HG03280 (cell line): ENCODE measurements around the gene C22orf23.
A peak's percentile ranks its signal among the peaks of the same experiment; 100 is the strongest.

Experiments used
- ATAC-seq: cut with Tn5 transposase; IDR thresholded peaks from one replicate; pipeline ENCODE4 v1.9.1; 2021; ENCODE audit warnings: mild to moderate bottlenecking, moderate library complexity; ENCODE audit not compliant: unreplicated experiment

C22orf23 gene

DNA sequence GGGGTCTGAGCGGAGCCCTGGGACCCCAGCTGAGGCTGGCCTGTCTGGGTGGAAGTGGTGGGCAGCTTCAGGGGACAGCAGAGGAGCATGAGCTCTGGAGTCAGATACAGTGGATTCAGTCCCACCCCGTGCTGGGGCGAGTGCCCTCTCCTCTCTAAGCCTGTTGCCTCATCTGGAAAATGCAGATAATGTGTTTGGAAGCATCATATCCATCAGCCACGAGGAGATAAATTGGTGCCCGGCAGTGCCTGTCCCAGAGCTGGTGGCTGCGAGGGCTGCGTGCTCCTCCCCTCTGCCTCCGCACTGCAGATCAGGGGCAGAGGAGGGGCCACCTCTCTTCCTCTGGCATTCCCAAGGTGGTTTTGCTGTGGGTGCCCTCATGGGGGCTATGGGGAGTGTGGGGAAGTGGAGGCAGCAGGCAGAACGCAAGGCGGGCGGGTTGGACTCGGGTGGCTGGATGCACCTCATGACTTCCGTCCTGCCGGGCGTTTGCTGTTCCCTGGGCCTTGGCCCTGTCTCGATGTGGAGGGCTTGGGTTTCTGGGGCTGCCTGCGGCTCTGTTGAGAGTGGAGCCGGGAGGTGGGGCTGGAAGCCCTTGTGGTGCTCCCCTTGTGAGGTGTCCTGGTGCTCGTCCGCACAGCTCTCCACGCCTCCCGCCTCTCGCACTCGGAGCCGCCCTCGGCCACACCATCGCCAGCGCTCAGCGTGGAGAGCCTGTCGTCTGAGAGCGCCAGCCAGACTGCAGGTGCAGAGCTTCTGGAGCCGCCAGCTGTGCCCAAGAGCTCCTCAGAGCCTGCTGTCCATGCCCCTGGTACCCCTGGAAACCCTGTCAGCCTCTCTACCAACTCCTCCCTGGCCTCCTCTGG, 26.4 kb downstream of the C22orf23 start:
- no peak for ATAC-seq

DNA sequence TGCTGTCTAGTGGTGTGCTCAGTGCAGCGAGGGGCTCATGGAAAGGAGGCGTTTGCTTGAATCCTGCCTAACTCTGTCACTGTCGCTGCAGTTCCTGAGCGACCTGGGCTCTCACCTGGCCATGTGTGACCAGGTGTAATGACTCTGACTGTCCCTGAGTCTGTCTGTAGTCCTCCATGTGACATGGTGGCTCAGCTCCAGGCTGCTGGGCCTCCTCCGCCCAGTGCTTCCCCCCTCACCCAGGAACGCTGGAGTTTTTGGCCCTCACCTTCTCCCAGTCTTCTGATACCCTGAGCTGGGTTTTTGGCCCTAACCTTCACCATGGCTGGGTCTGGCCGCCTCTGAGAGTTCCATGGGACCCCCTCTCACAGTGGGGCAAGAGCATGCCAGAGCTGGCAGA, 27.0 kb downstream of the C22orf23 start:
- no peak for ATAC-seq

- ATAC-seq, result no peak
Observed at GRCh38 chr22:37925767-37926166, 27.6 kb downstream of the C22orf23 start.

- no peak for ATAC-seq
Observed at GRCh38 chr22:37925330-37925729, 28.1 kb downstream of the C22orf23 start.

GRCh38 chr22:37924386-37925065, 28.9 kb downstream of the C22orf23 start:
- no peak for ATAC-seq

DNA sequence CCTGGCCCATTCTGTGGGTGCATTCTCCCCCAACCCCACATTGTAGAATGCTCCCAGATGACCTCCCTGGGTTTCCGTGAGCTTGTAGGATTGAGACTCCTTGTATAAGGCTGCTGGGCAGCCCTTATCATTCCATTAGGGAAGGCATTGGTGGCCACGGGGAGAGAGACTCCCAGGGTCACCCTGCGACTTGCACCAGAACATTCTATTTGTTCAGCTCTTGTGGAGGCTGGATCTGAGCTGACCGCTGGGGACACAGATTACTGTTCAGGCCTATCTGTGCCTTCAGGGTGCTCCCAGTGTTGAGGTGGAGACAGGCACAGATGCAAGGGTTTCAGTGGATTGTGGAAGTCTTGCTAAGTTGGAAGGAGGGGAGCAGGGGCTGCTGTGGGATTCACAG, 29.5 kb downstream of the C22orf23 start:
- no peak for ATAC-seq

DNA sequence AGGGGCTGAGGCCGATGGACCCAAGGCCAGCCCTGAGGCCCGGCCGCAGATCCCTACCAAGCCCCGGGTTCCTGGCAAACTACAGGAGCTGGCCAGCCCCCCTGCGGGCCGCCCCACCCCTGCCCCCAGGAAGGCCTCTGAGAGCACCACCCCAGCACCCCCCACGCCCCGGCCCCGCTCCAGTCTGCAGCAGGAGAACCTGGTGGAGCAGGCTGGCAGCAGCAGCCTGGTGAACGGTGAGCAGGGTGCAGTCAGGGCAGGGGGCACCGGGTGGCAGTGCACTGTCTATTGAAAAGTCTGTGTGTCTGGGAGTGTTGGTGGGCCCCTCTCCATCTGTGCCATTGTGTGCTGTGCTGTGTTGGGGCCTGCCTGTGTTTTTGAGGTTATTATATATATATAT, 31.2 kb downstream of the C22orf23 start:
- no peak for ATAC-seq

- ATAC-seq, result no peak
Observed at GRCh38 chr22:37920126-37920525, 33.3 kb downstream of the C22orf23 start.

GRCh38 chr22:37918580-37919270, 34.7 kb downstream of the C22orf23 start:
- no peak for ATAC-seq

GRCh38 chr22:37917874-37918548, 35.4 kb downstream of the C22orf23 start:
- no peak for ATAC-seq

- ATAC-seq, result no peak
Observed at GRCh38 chr22:37916311-37916710, 37.1 kb downstream of the C22orf23 start.

DNA sequence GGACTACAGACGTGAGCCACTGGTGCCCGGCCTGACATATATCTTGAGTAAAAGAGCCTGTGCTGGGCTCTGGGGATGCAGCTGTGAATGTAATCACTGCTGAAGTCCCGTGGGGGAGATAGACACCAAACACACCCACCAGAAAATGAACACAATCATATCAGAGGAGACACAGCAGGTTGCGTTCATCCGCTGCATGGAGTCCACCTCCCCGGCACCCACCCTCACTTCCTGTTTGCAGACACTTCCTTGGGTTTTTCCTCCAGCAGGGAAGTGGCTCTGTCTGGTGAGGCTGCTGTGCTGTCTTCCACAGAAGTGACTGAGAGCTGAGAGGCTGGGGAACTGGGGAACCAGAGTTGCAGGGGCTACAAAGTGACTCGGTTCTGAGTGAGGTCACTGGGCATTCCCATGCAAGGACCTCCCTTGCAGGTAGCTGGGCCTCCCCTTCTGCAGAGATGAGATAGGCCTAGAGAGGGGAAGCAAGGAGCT, 40.1 kb downstream of the C22orf23 start:
- no peak for ATAC-seq

GRCh38 chr22:37912171-37912570, 41.2 kb downstream of the C22orf23 start:
- ATAC-seq, result no peak

DNA sequence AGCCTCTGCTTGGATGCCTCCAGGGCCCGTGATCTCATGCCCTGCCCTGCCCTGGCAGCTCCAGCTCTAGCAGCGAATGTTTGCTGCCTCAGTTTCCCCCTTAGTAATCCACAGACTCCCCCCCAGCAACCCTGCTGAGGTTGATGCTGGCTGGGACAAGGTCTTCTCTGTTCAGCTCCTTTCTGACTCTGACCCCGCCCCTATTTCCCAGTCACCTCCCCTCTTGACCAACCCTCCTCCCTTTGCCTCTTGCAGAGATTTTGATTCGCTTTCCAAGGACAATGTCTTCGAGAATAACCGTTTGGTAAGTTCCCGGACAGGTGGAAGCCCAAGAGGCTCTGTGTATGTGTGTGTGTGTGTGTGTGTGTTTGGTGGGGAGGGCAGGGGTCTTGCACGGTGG, 41.7 kb downstream of the C22orf23 start:
- no peak for ATAC-seq

GRCh38 chr22:37910890-37911672, 42.3 kb downstream of the C22orf23 start:
- ATAC-seq, result no peak

DNA sequence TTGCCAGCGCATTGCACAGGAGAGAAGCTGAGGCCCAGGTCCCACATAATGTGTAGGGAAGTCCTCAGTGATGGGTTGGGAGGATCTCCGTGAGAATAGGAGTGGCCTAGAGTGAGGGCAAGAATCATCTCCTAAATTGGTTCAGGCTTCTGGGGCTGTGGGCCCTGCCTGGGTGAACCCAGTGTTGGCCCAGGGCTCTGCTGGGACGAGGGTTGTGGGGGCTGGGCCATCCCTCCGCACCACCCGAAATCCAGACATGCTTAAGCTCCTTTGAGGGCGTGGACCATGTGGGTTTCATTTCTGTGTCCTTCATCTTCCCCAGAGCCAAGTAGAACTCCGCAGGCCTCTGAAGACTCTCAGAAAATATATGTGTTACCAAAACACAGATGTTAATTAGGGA, 43.6 kb downstream of the C22orf23 start:
- ATAC-seq, result no peak

DNA sequence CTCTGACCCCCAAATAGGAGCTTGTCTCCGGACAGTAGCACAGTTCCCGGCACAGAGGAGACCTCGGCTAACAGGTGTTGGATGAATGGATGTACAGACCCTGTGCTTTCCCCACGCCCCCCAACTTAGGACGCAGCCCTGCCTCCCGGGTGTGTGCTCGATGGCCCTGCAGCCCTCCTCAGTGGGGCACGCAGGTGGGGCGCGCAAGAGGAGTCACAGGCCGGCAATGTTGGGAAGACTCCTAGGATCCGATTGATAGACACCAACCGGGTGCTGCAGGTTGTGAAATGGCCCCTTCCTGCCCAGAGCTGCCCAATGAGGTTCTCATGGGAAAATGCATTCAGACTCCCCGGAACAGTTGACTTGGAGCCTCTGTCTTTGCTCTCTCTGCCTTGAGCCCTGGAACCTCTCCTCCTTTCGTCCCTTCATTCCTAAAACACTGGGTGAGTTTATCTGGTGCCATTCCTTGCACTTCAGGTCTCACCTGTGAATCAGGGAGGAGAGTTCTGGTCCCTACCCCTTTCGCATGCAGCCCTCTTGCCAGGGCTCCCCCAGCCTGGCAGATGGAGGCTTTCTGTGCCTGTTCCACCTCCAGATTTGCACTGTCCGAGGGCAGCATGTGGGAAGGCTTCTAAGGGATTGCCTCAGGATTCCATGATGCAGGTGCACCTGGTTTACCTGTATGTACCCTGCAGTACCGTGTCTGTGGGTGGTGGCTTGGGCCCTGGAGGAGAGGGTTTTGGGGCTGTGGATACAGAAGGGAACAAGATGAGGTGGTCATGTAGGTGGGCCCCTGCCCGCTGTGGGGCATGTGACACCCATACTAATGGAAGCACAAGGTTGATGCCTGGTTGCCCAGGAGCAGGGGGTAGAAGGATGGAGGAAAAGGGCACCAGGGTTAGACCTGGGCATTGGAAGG, 46.1 kb downstream of the C22orf23 start:
- ATAC-seq, result no peak

DNA sequence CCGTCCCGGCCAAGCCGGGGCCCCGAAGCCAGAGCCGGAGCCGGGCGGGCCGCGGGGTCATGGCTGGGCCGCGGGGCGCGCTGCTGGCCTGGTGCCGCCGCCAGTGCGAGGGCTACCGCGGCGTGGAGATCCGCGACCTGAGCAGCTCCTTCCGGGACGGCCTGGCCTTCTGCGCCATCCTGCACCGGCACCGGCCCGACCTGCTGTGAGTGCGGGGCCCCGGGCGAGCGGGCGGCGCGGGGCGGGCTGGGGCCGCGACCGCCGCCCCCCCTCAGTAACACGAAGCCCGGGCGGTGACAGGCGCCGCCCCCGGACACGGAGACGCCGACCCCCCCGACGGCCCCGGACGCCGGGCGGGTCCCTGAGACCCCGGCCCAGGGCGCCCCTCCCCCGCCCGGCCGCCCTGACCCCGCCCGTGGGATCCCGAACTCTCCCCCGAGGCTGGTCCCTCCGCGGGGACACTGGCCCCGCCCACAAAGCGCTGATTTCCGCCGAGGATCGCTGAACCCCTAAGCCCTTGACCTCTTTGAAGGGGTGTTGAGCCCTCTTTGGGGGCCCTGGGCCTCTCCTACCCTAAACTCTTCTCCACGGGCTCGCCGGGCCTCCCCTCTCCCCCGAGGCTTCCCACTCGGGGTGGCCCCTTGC, 46.9 kb downstream of the C22orf23 start:
- peak; percentile 27 for ATAC-seq
